H1 (cell line): Measurements from ENCODE around the gene LRBA.

Experiments used
- ATF2 ChIP-seq: IDR thresholded peaks from 2 replicates; pipeline ENCODE4 v1.6.1; 2012; ENCODE audit warnings: low read length, inconsistent platforms
- CTCF ChIP-seq, 3 experiments: IDR thresholded peaks; 1 replicate in 2 of 3; 2 replicates in 1 of 3; pipeline versions ENCODE4 v1.5.1 to v1.6.1; 2011; ENCODE audit warnings: low read length in 3 of 3, mild to moderate bottlenecking in 3 of 3, inconsistent platforms in 2 of 3, low read depth in 1 of 3, moderate library complexity in 1 of 3; ENCODE audit not compliant: insufficient read depth in 1 of 3; ENCODE audit errors: control extremely low read depth in 1 of 3
- E2F6 ChIP-seq: IDR thresholded peaks from 2 replicates; pipeline ENCODE4 v1.6.1; 2012; ENCODE audit warnings: inconsistent platforms
- JUND ChIP-seq: IDR thresholded peaks from 2 replicates; pipeline ENCODE4 v1.6.1; 2011; ENCODE audit warnings: mild to moderate bottlenecking, improper control_type of control experiment, low read length
- NANOG ChIP-seq: IDR thresholded peaks from 2 replicates; pipeline ENCODE4 v1.6.1; 2011; ENCODE audit warnings: low read length, low read depth, mild to moderate bottlenecking, inconsistent platforms; ENCODE audit not compliant: insufficient read depth, poor library complexity, severe bottlenecking
- POLR2A ChIP-seq, 2 experiments: IDR thresholded peaks; 1 replicate in 1 of 2; 2 replicates in 1 of 2; pipeline ENCODE4 v1.6.1; 2011; ENCODE audit warnings: low read depth in 2 of 2, low read length in 2 of 2, mild to moderate bottlenecking in 2 of 2; ENCODE audit errors: control extremely low read depth in 1 of 2
- POLR2AphosphoS5 ChIP-seq: IDR thresholded peaks from 2 replicates; pipeline ENCODE4 v1.6.1; 2011; ENCODE audit warnings: low read depth, low read length
- SIN3A ChIP-seq, 2 experiments: IDR thresholded peaks in 1 of 2; conservative IDR thresholded peaks in 1 of 2; 2 replicates each; pipeline ENCODE4 v1.6.1; 2011 to 2012; ENCODE audit warnings: low read length in 2 of 2, improper control_type of control experiment in 1 of 2, low read depth in 1 of 2, mild to moderate bottlenecking in 1 of 2
- SP1 ChIP-seq: IDR thresholded peaks from 2 replicates; pipeline ENCODE4 v1.6.1; 2011; ENCODE audit warnings: low read depth, low read length
- TCF12 ChIP-seq: IDR thresholded peaks from 2 replicates; pipeline ENCODE4 v1.6.1; 2011; ENCODE audit warnings: low read depth, mild to moderate bottlenecking, low read length

GRCh38 chr4:150962245-150962644 is 52.8 kb downstream of the LRBA start:
- TF ChIP-seq CTCF (IDR thresholded peaks at IDR 0.05; ENCODE audit: control extremely low read depth in 1 of 3, insufficient read depth in 1 of 3, low read depth in 1 of 3, low read length in 3 of 3) (no peak), NANOG (no peak), POLR2AphosphoS5 (no peak), E2F6 (no peak), POLR2A (IDR thresholded peaks at IDR 0.05; ENCODE audit: control extremely low read depth in 1 of 2, low read depth in 2 of 2, low read length in 2 of 2) (no peak), SIN3A (conservative IDR thresholded peaks at IDR 0.05 in 1 of 2, IDR thresholded peaks at IDR 0.05 in 1 of 2; ENCODE audit: low read depth in 1 of 2, low read length in 2 of 2) (no peak), JUND (no peak), TCF12 (no peak), ATF2 (no peak), SP1 (no peak)
